KMS-11 (cell line): ENCODE data around the gene CWC22.
"Not testable (repeated sequence)": the region's sequence is repeated elsewhere in the genome, so short reads cannot be mapped to it uniquely, and the experiment has no call there.

Experiments used
- H2AFZ ChIP-seq: fragments of 200-600 bp; sonication (generic); 2 replicates; pipeline ENCODE4 v1.6.1; 2016; ENCODE audit warnings: antibody characterized with exemption, mixed run types, low read depth
- H3K27ac ChIP-seq: fragments of 200-600 bp; sonication (generic); 2 replicates; pipeline ENCODE4 v1.6.1; 2016; ENCODE audit warnings: mild to moderate bottlenecking, mixed run types
- H3K27me3 ChIP-seq: fragments of 200-600 bp; sonication (generic); 2 replicates; pipeline ENCODE4 v1.6.1; 2017; ENCODE audit warnings: mild to moderate bottlenecking, low read depth, mixed run types, moderate library complexity; ENCODE audit not compliant: insufficient read depth
- H3K36me3 ChIP-seq: fragments of 200-600 bp; sonication (generic); 2 replicates; pipeline ENCODE4 v1.6.1; 2017; ENCODE audit warnings: mild to moderate bottlenecking, mixed run types; ENCODE audit not compliant: insufficient read depth
- H3K4me1 ChIP-seq: fragments of 200-600 bp; sonication (generic); 2 replicates; pipeline ENCODE4 v1.6.1; 2016; ENCODE audit warnings: mild to moderate bottlenecking, low read depth, mixed run types; ENCODE audit not compliant: poor library complexity, severe bottlenecking
- H3K4me2 ChIP-seq: fragments of 200-600 bp; sonication (generic); 2 replicates; pipeline ENCODE4 v1.7.0; 2016; ENCODE audit warnings: mild to moderate bottlenecking, mixed run types
- H3K4me3 ChIP-seq: fragments of 200-600 bp; sonication (generic); IDR thresholded peaks from 2 replicates; pipeline ENCODE4 v1.6.1; 2017; ENCODE audit warnings: low read depth, low read length, mixed read lengths; ENCODE audit not compliant: insufficient read depth
- H3K79me2 ChIP-seq: fragments of 200-600 bp; sonication (generic); 2 replicates; pipeline ENCODE4 v1.6.1; 2016; ENCODE audit warnings: low read depth, mixed run types; ENCODE audit not compliant: insufficient read depth
- H3K9ac ChIP-seq: fragments of 200-600 bp; sonication (generic); 2 replicates; pipeline ENCODE4 v1.6.1; 2016; ENCODE audit warnings: mild to moderate bottlenecking, mixed run types
- H4K20me1 ChIP-seq: fragments of 200-600 bp; sonication (generic); 2 replicates; pipeline ENCODE4 v1.6.1; 2016; ENCODE audit warnings: mild to moderate bottlenecking, mixed run types; ENCODE audit not compliant: insufficient read depth
- CTCF ChIP-seq: fragments of 200-600 bp; sonication (generic); conservative IDR thresholded peaks from 2 replicates; pipeline ENCODE4 v1.6.1; 2017; ENCODE audit warnings: low read depth, mild to moderate bottlenecking, antibody characterized with exemption, low read length, moderate library complexity, mixed read lengths

The CWC22 gene

GRCh38 chr2:180006781-180007579 is at the start of gene CWC22:
Gene CWC22 (minus strand): TSS chr2:180007297. CDS start chr2:179993341, 13,956 bp downstream.
- H2AFZ ChIP-seq: peak within 1 kb of the TSS; percentile 79
- no peaks in the 10 kb centered on the region for H3K27me3 ChIP-seq
- H3K27ac ChIP-seq: peak within 1 kb of the TSS; percentile 83
- TF ChIP-seq CTCF: no peak
- H3K4me2 ChIP-seq: peak within 1 kb of the TSS; percentile 99
- H4K20me1 ChIP-seq: no peaks in the 10 kb centered on the region
- peak within 1 kb of the TSS; percentile 90 for H3K9ac ChIP-seq
- H3K79me2 ChIP-seq: peaks cover 34% of the 10 kb centered on the region
- peak within 1 kb of the TSS; percentile 98 for H3K4me3 ChIP-seq
- peaks cover 18% of the 10 kb centered on the region for H3K4me1 ChIP-seq
- H3K36me3 ChIP-seq: no peaks in the 10 kb centered on the region

DNA sequence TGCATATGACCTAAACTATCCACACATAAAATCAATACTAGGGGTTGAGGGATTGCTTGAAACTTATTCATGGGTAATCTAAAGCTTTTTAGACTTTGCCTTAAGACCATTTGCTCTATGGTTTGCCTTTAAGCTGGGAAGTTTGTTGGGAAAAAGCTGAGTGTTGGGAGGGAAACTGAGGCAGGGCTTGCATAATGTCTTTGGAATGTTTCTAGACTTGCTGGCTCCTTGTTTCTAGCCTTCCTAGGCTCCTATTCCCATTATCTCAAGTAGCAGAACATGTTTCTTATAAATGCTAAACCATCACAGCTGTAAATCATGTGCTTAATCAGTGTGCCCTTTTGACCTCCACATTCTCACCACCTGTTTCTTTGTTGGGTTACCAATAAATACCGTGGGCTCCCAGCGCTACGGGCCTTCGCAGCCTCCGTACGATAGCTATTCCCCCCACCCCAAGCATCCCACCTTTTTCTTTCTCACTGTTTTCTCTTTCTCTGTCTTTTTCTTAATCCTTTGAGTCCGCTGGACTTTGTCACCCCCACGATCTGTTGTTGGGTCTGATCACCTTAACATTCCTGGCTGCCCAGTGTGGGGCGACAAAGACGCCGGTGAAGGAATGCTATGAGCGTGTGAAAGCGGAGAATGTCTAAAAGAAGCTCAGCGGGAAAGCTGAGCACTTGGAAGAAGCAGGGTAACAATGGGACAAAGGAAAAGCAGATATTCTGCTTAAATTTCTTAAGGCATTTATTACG is 49.4 kb upstream of the CWC22 start:
- Histone ChIP-seq H3K4me3 (no peak overlapping the region), H3K79me2 (no peaks in the 10 kb centered on the region), H3K27ac (no peak overlapping the region), H3K27me3 (no peaks in the 10 kb centered on the region), H4K20me1 (no peaks in the 10 kb centered on the region), H2AFZ (no peak overlapping the region), H3K4me1 (no peaks in the 10 kb centered on the region), H3K36me3 (no peaks in the 10 kb centered on the region), H3K9ac (no peak overlapping the region), H3K4me2 (no peak overlapping the region)
- no peak for TF ChIP-seq CTCF

- H2AFZ ChIP-seq, H3K79me2 ChIP-seq, H3K9ac ChIP-seq, H3K4me3 ChIP-seq, H3K4me1 ChIP-seq, H3K4me2 ChIP-seq, H3K27me3 ChIP-seq, H3K36me3 ChIP-seq, H3K27ac ChIP-seq, H4K20me1 ChIP-seq: not testable (repeated sequence)
These were observed 47.5 kb upstream of the CWC22 start for GRCh38 chr2:180054576-180054975.

DNA sequence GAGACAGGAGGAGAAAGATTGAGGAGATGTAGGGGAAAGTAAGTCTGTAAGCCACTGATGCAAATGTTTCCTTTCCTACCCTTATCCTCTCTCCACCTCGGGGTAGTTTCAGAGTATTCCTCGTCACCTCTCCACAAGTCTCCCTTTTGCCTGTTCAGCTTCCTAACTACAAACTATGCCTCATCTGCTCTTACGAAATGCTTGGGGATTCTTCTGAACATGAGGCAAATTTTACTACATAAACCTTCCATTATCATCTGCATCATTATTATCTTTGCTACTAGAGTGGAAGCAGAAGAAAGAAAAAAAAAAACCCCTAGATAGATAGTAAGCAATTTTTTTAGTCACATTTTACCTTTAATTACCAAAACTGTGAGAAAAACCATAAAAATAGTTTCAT is 43.1 kb upstream of the CWC22 start:
- Histone ChIP-seq H2AFZ (no peak overlapping the region), H3K4me2 (no peak overlapping the region)
- TF ChIP-seq CTCF: no peak

GRCh38 chr2:180048251-180048650 is 41.2 kb upstream of the CWC22 start:
- Histone ChIP-seq H3K4me3 (no peak overlapping the region), H3K9ac (no peak overlapping the region), H3K36me3 (no peaks in the 10 kb centered on the region), H2AFZ (no peak overlapping the region), H3K4me2 (no peak overlapping the region), H3K27ac (no peak overlapping the region), H3K4me1 (no peaks in the 10 kb centered on the region), H4K20me1 (no peaks in the 10 kb centered on the region), H3K27me3 (no peaks in the 10 kb centered on the region), H3K79me2 (no peaks in the 10 kb centered on the region)
- no peak for TF ChIP-seq CTCF

More for the DNA sequence above, 43.1 kb upstream of the CWC22 start:
- H3K36me3 ChIP-seq: no peaks in the 10 kb centered on the region
- no peak overlapping the region for H3K27ac ChIP-seq
- H3K9ac ChIP-seq: no peak overlapping the region
- no peaks in the 10 kb centered on the region for H4K20me1 ChIP-seq
- H3K4me1 ChIP-seq: no peaks in the 10 kb centered on the region
- H3K79me2 ChIP-seq: no peaks in the 10 kb centered on the region
- no peak overlapping the region for H3K4me3 ChIP-seq
- no peaks in the 10 kb centered on the region for H3K27me3 ChIP-seq
